HG03378 (cell line): ENCODE measurements around the gene SUPT20HL2.
"Not testable (repeated sequence)": the region's sequence is repeated elsewhere in the genome, so short reads cannot be mapped to it uniquely, and the experiment has no call there.

ENCODE experiments used
- ATAC-seq: cut with Tn5 transposase; IDR thresholded peaks from one replicate; pipeline ENCODE4 v1.9.1; 2021; ENCODE audit warnings: mild to moderate bottlenecking, moderate library complexity; ENCODE audit not compliant: unreplicated experiment

The SUPT20HL2 gene

GRCh38 chrX:24314019-24314635 lies at the start of gene SUPT20HL2:
Gene SUPT20HL2, minus strand, starts transcription at chrX:24314069. Its CDS starts 754 bp downstream, at chrX:24313315.
- ATAC-seq = no peak

- ATAC-seq = not testable (repeated sequence)
Observed at GRCh38 chrX:24362089-24362745, 48.3 kb upstream of the SUPT20HL2 start.

GRCh38 chrX:24360272-24360671 lies 46.4 kb upstream of the SUPT20HL2 start, which contains the start of gene SUPT20HL1:
Gene SUPT20HL1, plus strand, starts transcription at chrX:24360639. Its CDS starts 2,122 bp downstream, at chrX:24362761.
- ATAC-seq = no peak

GRCh38 chrX:24357106-24357505 lies 43.2 kb upstream of the SUPT20HL2 start:
- ATAC-seq = no peak

GRCh38 chrX:24355095-24355494 lies 41.2 kb upstream of the SUPT20HL2 start:
- ATAC-seq = no peak

- no peak for ATAC-seq
Observed at GRCh38 chrX:24350217-24350616, 36.3 kb upstream of the SUPT20HL2 start.

GRCh38 chrX:24347881-24348280 lies 34.0 kb upstream of the SUPT20HL2 start:
- no peak for ATAC-seq

GRCh38 chrX:24343719-24344118 lies 29.9 kb upstream of the SUPT20HL2 start:
- peak; percentile 79 for ATAC-seq

GRCh38 chrX:24341795-24342194 lies 27.9 kb upstream of the SUPT20HL2 start:
- ATAC-seq = no peak

- ATAC-seq = no peak
Observed at GRCh38 chrX:24340501-24340900, 26.6 kb upstream of the SUPT20HL2 start.

- ATAC-seq = no peak
Observed at GRCh38 chrX:24339911-24340310, 26.0 kb upstream of the SUPT20HL2 start.

- no peak for ATAC-seq
Observed at GRCh38 chrX:24335871-24336270, 22.0 kb upstream of the SUPT20HL2 start.

- ATAC-seq = no peak
Observed at GRCh38 chrX:24334461-24334860, 20.6 kb upstream of the SUPT20HL2 start.

- ATAC-seq = no peak
Observed at GRCh38 chrX:24333371-24333770, 19.5 kb upstream of the SUPT20HL2 start.

- ATAC-seq = no peak
Observed at GRCh38 chrX:24332878-24333277, 19.0 kb upstream of the SUPT20HL2 start.

- ATAC-seq = no peak
Observed at GRCh38 chrX:24325231-24325630, 11.4 kb upstream of the SUPT20HL2 start.

GRCh38 chrX:24321741-24322395 lies 8.0 kb upstream of the SUPT20HL2 start:
- ATAC-seq = no peak

GRCh38 chrX:24317567-24317966 lies 3.7 kb upstream of the SUPT20HL2 start:
- no peak for ATAC-seq

- ATAC-seq = no peak
Observed at GRCh38 chrX:24316111-24316510, 2.2 kb upstream of the SUPT20HL2 start.

GRCh38 chrX:24312249-24312607 lies 1.6 kb downstream of the SUPT20HL2 start:
- not testable (repeated sequence) for ATAC-seq

GRCh38 chrX:24311507-24312248 lies 2.2 kb downstream of the SUPT20HL2 start:
- not testable (repeated sequence) for ATAC-seq
